ENCODE measurements around the gene CHRNA4.

The CHRNA4 gene

GRCh38 chr20:63350597-63351325 is 10.4 kb downstream of the CHRNA4 start:
- ChIA-PET CTCF (no interaction called here), POLR2A (no interaction called here)
- no peak for TF ChIP-seq BHLHE40 (IDR thresholded peaks at IDR 0.05; ENCODE audit: borderline replicate concordance)
- TF ChIP-seq ZNF384 (IDR thresholded peaks at IDR 0.05): no peak
- TF ChIP-seq HDGF (IDR thresholded peaks at IDR 0.05; ENCODE audit: borderline replicate concordance): no peak
- TF ChIP-seq ARNT (IDR thresholded peaks at IDR 0.05): no peak
- no peak for TF ChIP-seq L3MBTL2 (conservative IDR thresholded peaks at IDR 0.05)
- no peak for TF ChIP-seq LEF1 (IDR thresholded peaks at IDR 0.05; ENCODE audit: borderline replicate concordance)
- no peak for DNase-seq (ENCODE audit: extremely low spot score)

- no peak for DNase-seq (ENCODE audit: extremely low spot score)
- TF ChIP-seq ELF4 (IDR thresholded peaks at IDR 0.05) (no peak), FOXK2 (IDR thresholded peaks at IDR 0.05) (no peak), LEF1 (IDR thresholded peaks at IDR 0.05; ENCODE audit: borderline replicate concordance) (no peak)
- TF ChIP-seq, protein P1, sequence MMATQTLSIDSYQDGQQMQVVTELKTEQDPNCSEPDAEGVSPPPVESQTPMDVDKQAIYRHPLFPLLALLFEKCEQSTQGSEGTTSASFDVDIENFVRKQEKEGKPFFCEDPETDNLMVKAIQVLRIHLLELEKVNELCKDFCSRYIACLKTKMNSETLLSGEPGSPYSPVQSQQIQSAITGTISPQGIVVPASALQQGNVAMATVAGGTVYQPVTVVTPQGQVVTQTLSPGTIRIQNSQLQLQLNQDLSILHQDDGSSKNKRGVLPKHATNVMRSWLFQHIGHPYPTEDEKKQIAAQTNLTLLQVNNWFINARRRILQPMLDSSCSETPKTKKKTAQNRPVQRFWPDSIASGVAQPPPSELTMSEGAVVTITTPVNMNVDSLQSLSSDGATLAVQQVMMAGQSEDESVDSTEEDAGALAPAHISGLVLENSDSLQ (IDR thresholded peaks at IDR 0.05): no peak
- POLR2A ChIA-PET: no interaction called here
- CTCF ChIA-PET: no interaction called here
Measured at GRCh38 chr20:63350196-63350595, 11.0 kb downstream of the CHRNA4 start.

GRCh38 chr20:63349516-63349895 is 11.6 kb downstream of the CHRNA4 start:
- ChIA-PET CTCF (no interaction called here), POLR2A (no interaction called here)
- DNase-seq (ENCODE audit: extremely low spot score): no peak
- no peak for TF ChIP-seq ARNT (IDR thresholded peaks at IDR 0.05)
- TF ChIP-seq TARDBP (IDR thresholded peaks at IDR 0.05): no peak
- no peak for TF ChIP-seq FOXM1 (IDR thresholded peaks at IDR 0.05; ENCODE audit: borderline replicate concordance)

DNA sequence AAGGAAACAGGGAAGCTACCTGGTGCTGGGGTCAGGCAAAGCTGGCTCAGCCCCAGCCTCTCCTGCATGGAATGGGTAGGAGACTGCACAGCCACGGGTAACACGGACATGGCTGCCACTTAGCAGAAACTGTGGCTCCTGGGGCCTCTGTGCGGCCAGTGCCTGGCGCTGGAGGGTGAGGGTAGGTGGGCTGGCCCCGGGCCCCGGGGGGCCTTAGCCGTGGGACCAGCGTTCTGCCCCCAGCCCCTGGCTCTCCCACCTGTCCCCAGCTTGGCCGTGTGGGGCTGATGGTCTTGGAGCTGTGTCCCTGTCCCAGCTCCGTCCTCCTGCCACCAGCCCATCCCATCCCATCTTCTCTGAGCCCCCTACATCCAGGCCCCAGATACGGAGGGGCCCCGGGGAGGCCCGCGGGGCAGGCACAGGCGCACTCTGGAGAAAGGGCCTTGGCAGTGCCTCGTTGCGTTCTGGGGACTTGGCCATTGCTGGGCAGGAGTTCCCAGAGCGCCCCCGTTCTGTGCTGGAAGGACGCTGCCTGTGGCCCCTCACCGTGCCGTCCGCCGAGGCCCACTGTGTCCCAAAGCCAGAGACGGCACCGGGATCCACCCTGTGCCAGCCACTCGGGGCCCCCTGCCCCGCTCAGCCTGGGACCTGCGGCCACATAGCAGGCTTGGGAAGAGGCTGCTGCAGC is 12.2 kb downstream of the CHRNA4 start:
- no peak for DNase-seq (ENCODE audit: extremely low spot score)
- ChIA-PET POLR2A (no interaction called here), CTCF (interaction anchor here (0.9 kb wide), 1 partner anchor 125 kb away, joined by 3 read pairs; no protein-coding TSS in a partner anchor)

GRCh38 chr20:63347950-63348827 is 13.0 kb downstream of the CHRNA4 start:
- ChIA-PET CTCF (interaction anchor here (0.5 to 0.9 kb wide), 2 partner anchors 35 to 125 kb away, joined by 3 to 4 read pairs; no protein-coding TSS in a partner anchor), POLR2A (no interaction called here)
- TF ChIP-seq HDGF (IDR thresholded peaks at IDR 0.05; ENCODE audit: borderline replicate concordance) (no peak), ELF4 (IDR thresholded peaks at IDR 0.05) (no peak), CTBP1 (IDR thresholded peaks at IDR 0.05; ENCODE audit: borderline replicate concordance) (no peak), FOXM1 (IDR thresholded peaks at IDR 0.05; ENCODE audit: borderline replicate concordance) (no peak), LEF1 (IDR thresholded peaks at IDR 0.05; ENCODE audit: borderline replicate concordance) (no peak), SUZ12 (IDR thresholded peaks at IDR 0.05) (no peak), ARNT (IDR thresholded peaks at IDR 0.05) (no peak)
- no peak for DNase-seq (ENCODE audit: extremely low spot score)

More for the DNA sequence above, 12.2 kb downstream of the CHRNA4 start:
- TF ChIP-seq ARNT (IDR thresholded peaks at IDR 0.05) (no peak), FOXA1 (IDR thresholded peaks at IDR 0.05) (no peak), NFRKB (IDR thresholded peaks at IDR 0.05) (no peak), BHLHE40 (IDR thresholded peaks at IDR 0.05; ENCODE audit: borderline replicate concordance) (no peak), FOXK2 (IDR thresholded peaks at IDR 0.05) (no peak), TARDBP (IDR thresholded peaks at IDR 0.05) (no peak), HDGF (IDR thresholded peaks at IDR 0.05; ENCODE audit: borderline replicate concordance) (no peak), LEF1 (IDR thresholded peaks at IDR 0.05; ENCODE audit: borderline replicate concordance) (no peak), L3MBTL2 (conservative IDR thresholded peaks at IDR 0.05) (no peak)
- TF ChIP-seq, protein P1 (IDR thresholded peaks at IDR 0.05): no peak

GRCh38 chr20:63347081-63347741 is 13.9 kb downstream of the CHRNA4 start:
- no peak for DNase-seq (ENCODE audit: extremely low spot score)
- TF ChIP-seq HDGF (IDR thresholded peaks at IDR 0.05; ENCODE audit: borderline replicate concordance): no peak
- ChIA-PET POLR2A (no interaction called here), CTCF (no interaction called here)
